ENCODE data around the gene PMVK.

Gene PMVK

DNA sequence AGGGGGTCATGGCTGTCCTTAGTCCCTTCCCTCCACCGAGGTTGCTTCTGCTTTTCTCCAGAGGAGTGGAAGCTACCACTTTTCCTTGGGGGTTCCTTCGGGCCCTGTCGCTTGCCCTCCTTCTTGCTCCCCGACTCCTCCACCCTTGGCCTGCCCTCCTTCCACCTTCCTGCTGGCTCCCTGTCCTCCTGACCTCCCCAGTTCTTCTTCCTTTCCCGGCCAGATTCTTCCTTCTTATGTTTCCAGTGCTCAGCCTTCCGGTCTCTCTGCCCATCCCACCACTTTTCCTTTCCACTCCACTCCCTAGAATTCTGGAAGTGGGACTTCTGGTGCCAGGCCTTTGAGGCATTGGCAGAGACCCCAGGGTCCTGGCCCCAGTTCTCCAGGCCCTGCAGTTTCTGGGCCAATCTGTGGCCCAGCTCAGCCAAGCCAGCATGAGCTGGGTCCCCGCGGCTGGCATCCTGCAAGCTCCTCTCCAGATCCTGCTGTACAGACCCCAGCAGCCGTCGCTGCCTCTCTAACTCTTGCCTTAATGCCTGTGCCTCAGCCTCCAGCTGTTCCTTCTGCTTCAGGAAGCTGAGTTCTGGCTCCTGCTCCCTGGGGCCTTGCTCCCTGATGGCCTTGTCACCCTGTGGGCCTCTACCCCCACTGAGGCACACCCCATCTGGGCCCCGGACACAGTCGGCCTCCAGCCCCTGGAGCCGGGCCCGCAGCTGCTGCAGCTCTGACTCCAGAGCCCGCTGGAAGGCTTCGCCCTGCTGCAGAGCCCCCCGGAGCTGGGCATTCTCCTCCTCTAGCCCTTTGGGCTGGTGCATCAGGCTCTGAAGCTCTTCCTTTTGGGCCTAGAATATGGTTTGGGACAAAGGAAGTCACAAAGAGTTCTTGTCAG lies 9.7 kb upstream of the PMVK start:
- no peak for DNase-seq (ENCODE audit: low spot score)

- DNase-seq (ENCODE audit: low spot score) = no peak
Observed at GRCh38 chr1:154945160-154945961, 8.8 kb upstream of the PMVK start.

DNA sequence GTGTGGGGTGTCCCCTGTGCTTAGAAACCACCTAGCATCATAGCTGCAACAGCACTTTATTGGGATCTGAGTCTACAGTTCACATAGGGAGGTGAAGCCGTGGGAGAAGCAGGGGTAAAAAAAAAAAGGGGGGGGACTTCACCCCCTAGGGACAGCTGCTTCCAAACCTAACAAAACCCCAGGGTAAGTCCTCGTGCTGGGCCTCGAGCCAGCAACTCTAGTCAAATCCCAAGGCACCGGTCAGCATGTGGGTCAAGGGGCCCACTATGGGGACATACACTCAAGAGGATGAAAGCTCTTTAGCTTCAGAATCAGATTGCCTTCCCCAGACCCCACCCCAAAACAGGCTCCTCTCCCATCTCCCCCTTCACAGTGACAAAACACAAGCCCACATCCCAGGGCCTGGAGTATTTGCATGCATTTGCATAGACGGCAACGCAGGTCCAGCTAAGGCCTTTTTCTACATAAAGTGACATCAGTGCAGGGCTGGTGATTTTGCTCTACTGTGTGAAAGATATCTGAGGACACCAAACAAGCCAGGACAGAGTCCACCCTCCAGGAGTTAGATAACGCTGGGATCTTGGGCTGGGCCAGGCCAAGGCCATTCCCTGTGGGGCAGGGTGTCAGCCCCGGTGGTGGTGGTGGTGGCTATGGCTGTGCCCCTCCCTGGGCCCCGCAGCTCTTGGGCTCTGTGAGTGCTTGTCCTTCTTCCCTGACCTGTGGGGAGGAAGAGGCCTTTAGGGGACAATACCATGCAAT lies 8.1 kb upstream of the PMVK start:
- DNase-seq (ENCODE audit: low spot score) = no peak

- no peak for DNase-seq (ENCODE audit: low spot score)
Observed at GRCh38 chr1:154943649-154944400, 7.3 kb upstream of the PMVK start.

GRCh38 chr1:154941333-154942013 lies 5.0 kb upstream of the PMVK start:
- peak; percentile 86 for DNase-seq (ENCODE audit: low spot score)

DNA sequence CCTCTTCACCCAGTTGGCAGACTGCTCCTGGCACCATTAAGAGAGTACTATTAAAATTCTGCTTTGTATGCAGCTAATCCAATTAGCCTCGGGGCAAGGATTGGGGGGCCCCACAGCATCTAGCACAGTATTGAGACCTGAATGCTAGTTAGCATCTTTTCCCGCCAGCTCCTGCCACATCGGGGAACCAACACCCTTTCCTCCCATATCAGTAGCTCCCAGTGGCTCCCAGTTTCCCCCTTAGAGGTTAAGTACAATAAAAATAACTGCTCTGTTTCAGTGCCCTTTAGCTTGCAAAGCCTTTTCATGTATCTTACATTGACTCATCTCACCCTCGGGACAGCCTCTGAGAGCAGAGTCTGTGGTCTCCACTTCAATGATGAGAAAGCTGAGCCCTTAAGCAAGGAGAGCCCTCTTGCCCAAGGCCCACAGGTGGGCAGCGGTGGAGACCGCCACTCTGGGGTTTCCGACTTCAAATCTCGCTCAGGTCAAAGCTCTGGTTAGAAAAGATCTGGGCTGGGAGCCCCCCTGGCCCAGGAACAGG lies 4.2 kb upstream of the PMVK start:
- no peak for DNase-seq (ENCODE audit: low spot score)

DNA sequence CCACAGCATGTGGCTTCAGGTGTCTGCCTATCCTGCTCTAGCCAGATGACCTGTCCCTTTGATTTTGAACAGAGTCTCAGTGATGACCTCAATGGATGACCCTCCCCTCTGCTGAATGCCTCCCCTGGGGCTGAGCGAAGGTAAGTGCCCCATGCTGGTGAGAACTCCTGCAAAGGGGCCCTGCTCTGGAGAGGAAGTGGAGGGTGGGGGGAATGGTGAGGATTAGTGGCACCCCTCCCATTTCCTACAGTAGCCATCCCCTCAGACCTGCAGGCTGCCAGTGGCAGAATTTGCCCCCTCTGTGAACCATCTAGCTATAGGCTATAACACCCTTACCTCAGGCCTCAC lies 3.7 kb upstream of the PMVK start:
- no peak for DNase-seq (ENCODE audit: low spot score)

GRCh38 chr1:154938604-154939399 lies 2.3 kb upstream of the PMVK start:
- no peak for DNase-seq (ENCODE audit: low spot score)

- DNase-seq (ENCODE audit: low spot score) = no peak
Observed at GRCh38 chr1:154937988-154938386, 1.5 kb upstream of the PMVK start.

DNA sequence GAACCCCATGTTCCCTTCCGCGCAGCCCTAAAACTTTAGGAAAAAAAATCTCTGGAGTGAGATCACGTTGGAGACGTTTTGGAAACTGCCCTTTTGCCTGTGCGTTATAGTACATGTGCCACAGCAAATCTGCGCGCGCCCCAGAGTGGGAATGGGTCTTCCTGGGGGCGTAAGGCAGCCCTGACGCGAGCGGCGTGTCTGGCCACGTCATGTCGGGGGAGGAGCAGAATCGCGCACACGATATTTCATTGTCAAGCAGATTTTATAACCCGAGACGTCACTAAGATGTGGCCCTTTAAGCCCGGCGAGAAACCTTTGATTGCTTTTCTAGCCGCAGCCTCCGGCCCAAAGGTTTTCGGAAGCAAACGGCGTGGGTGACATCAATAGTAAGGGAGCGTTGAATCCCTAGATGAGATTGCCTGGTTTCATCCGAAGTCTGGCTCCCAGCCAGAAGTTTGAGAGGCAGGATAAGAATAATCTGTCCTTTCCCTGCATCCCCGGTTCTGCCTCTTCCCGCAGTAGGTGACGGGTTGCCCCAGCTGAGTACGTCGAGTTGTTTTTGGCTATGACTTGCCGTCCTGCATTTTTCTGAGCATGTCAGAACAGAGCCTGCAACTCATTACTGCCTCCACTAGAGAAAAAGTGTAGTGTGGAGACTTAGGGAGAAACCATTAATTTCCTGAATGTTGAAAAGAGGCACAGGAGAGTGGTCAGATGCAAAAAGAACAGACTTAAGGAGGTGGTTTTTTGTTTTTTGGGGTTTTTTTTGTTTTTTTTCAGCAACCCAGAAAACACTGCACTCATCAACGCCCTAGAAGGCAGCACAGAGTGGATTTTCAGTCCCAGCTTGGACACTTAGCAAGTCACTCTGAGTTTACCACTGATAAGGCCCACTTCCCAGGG lies 817 bp upstream of the PMVK start:
- no peak for DNase-seq (ENCODE audit: low spot score)

DNA sequence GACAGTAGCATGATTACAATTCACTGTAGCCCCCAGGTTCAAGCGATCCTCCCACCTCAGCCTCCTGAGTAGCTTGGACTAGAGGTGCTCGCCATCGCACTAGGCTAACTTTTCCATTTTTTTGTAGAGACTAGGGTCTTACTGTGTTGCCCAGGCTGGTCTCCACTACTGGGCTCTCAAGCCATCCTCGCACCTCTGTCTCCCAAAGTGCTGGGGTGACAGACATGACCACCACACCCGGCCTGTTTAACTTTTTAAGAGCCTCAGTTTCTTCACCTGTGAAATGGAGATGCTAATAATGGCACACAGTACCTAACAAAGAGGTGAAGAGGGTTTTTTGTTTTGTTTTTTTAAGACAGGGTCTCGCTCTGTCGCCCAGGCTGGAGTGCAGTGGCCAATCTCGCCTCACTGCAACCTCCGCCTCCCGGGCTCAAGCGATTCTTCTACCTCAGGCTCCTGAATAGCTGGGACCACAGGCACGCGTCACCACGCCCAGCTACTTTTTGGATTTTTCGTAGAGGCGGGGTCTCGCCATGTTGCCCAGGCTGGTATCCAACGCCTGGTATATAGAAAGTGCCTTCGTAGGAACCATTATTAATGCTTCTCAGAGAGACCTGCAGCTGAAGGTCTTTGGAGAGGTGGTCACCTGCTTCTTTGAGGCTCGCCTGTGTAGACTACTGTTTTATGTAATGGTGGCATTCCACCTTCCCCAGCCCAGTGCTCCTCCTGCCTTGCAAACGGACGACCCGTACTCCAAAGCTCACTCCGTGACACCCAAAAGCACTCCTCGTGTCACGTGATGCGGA lies 567 bp downstream of the PMVK start:
- no peak for DNase-seq (ENCODE audit: low spot score)

GRCh38 chr1:154934358-154934948 lies 2.1 kb downstream of the PMVK start:
- DNase-seq (ENCODE audit: low spot score) = no peak

DNA sequence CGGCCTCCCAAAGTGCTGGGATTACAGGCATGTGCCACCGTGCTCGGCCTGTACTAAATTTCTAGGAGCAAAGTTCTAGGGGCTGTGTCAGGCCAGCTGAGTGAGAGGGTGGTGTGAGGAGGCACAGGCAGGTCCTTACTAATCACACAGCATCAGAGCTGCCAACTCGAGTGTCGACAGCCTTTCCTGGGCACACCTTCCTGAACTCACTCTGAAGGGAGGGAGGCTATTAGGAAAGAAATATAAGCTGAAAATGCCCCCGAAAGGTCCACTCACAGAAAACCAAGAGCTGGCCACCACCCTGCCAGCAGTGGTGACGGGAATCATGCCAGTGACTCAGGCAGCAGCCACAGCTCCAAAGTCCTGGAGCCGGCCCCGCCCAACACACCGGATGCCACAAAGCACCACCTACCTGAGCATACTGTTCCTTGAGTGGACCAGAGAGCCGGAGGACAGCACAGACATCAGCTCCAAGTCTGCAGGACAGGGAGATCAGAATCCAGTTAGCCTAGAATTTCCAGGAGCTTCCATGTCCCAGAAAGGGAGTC lies 4.5 kb downstream of the PMVK start:
- no peak for DNase-seq (ENCODE audit: low spot score)

GRCh38 chr1:154926201-154926600 lies 10.3 kb downstream of the PMVK start:
- no peak for DNase-seq (ENCODE audit: low spot score)

DNA sequence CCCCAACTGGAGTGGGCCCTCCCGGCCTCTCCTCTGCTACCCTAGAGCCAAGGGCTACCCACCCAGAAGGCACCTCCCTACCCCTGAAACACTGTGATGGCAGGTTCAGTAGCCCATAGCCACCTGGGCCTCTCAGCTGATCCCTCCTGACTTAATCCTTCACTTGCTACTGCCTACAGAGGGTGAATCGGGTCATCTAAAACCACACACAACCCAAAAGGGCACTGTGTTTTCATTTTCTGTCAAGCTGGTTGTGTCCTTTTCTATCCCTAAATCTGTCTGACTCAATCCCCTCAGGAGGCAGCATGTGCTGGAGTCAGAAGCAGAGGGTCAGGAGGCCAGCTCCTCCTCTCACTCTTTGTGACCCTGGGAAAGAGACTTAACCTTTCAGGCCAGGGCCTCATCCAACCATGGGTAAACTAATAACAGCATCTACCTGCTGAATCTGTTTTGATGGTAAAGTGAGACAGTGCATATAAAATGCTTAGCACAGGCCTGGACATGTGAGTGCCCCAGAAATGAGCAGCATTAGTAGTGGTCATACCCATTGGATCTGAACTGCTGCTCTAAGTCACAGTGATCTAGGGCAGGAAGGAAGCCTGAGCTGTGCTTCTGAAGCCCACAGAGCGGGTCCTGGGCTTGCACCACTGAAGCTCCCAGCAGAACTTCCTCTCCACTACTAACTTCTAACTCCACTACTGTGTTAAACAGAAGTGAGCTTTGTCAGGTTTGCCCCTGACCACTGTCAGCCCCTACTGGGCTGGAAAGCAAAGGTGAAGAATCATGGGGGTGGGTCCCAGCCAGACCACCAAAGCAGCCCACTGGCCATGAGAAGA lies 11.0 kb downstream of the PMVK start:
- DNase-seq (ENCODE audit: low spot score) = no peak

DNA sequence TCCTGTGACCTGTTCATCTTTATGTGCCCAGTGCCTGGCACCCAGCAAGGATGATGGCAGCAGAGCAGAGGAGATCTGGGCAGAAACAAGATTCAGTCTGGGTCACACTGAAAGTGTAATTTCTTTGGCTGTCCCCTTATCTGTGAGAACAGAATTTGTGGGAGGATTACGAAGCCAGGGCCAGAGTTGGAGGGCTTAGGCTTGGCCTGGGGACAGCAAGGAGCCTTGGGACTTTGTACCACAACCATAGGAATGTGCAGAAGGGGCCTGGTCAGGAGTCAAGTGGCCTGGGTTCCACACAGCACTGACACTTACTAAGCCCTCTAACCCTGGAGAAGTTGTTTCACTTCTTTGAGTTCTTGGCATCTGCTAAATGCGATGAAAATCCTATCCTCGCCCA lies 12.8 kb downstream of the PMVK start:
- no peak for DNase-seq (ENCODE audit: low spot score)

DNA sequence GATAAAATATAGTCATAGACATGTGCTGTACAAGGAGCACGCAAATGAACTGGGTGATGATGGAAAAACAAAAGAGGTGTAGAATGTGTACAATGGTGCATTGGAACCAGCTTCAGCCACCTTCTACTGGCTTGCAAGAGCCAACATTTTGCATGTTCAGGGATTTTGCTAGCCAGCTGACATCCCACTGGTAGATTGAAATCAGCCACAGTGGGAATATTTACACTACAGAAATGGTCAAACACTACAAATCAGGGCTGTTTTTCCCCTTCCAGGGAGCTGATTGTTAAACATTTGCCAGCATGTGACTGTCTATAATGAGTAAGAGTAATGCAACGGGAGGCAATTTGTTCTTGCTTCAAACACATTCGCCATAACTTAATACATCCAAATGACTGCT lies 23.2 kb downstream of the PMVK start:
- DNase-seq (ENCODE audit: low spot score) = no peak
